Immature natural killer cell (primary cell): ENCODE data around the gene PDCD2L. TPM values are rescaled to one million over a fixed set of nuclear protein-coding genes. Genes with fewer than 3 reads are reported as not detected.
"Not testable (repeated sequence)": the region's sequence is repeated elsewhere in the genome, so short reads cannot be mapped to it uniquely, and the experiment has no call there.

Source experiments
- DNase-seq, 3 donors: peaks; one replicate each; pipeline ENCODE4 v3.0.0; 2022; ENCODE audit warnings: mixed read lengths in 1 of 3
- H3K27ac Mint-ChIP-seq, 6 donors: one replicate each; pipeline ENCODE4 v1.8.0; 2020; ENCODE audit warnings: mixed read lengths in 6 of 6, mild to moderate bottlenecking in 5 of 6, inconsistent platforms in 4 of 6, moderate library complexity in 3 of 6
- H3K27me3 Mint-ChIP-seq, 3 donors: one replicate each; pipeline ENCODE4 v1.8.0; 2020 to 2021; ENCODE audit warnings: low read depth in 3 of 3, mild to moderate bottlenecking in 3 of 3, mixed read lengths in 3 of 3, moderate library complexity in 3 of 3, inconsistent platforms in 1 of 3
- H3K36me3 Mint-ChIP-seq, 3 donors: one replicate each; pipeline ENCODE4 v1.8.0; 2020; ENCODE audit warnings: mixed read lengths in 3 of 3, inconsistent platforms in 2 of 3, mild to moderate bottlenecking in 2 of 3
- H3K4me1 Mint-ChIP-seq, 2 donors: one replicate each; pipeline ENCODE4 v1.8.0; 2020; ENCODE audit warnings: inconsistent platforms in 2 of 2, mild to moderate bottlenecking in 2 of 2, mixed read lengths in 2 of 2, moderate library complexity in 1 of 2
- H3K4me3 Mint-ChIP-seq, 5 donors: one replicate each; pipeline ENCODE4 v1.8.0; 2020; ENCODE audit warnings: mild to moderate bottlenecking in 5 of 5, mixed read lengths in 5 of 5, inconsistent platforms in 3 of 5, moderate library complexity in 3 of 5
- H3K9me3 Mint-ChIP-seq, 6 donors: one replicate each; pipeline ENCODE4 v1.8.0; 2020; ENCODE audit warnings: mild to moderate bottlenecking in 6 of 6, mixed read lengths in 6 of 6, inconsistent platforms in 4 of 6, moderate library complexity in 3 of 6
- polyA plus RNA-seq, 3 donors: library from polyadenylated mRNA; unstranded; fragments of 300-500 nt; fragmentation: Illumina TruSeq; gene quantifications; one replicate each; pipeline ENCODE4 v1.2.3, GENCODE V29; 2021

The PDCD2L gene
- polyA plus RNA-seq, 3 donors from 2014 or later, result 6.5 to 14.3 (median 11.4) TPM

DNA sequence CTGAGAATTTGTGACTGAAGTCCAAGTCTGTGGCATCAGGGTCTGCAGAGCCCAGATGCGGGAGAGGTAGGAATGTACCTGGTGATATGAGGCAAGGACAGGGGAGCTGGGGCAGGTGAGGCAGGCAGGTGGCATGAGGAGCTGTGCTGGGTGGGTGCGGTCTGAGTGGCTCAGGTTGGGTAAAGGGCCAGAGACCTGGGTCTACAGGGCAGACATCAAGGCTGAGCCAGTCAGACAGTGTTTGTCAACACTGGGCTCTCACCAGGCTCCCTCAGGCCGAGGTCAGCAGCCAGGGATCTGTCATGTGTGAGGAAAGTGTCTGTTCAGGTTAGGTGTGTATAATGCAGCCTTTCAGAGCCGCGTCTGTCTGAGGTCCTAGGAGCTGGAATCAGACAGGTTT, 20.6 kb upstream of the PDCD2L start:
- no peak overlapping the region for H3K4me3 Mint-ChIP-seq
- H3K27me3 Mint-ChIP-seq, result peaks cover 0 to 5% (median 0%) of the 10 kb centered on the region in 3 donors
- peak overlapping the region in 3 of 6 donors; percentile 35 to 54 (median 44) for H3K27ac Mint-ChIP-seq
- H3K4me1 Mint-ChIP-seq, result no peaks in the 10 kb centered on the region
- H3K36me3 Mint-ChIP-seq, result peaks cover 9 to 47% (median 21%) of the 10 kb centered on the region in 3 donors
- DNase-seq, result no peak
- H3K9me3 Mint-ChIP-seq, result no peaks in the 10 kb centered on the region

GRCh38 chr19:34386645-34387445, 17.4 kb upstream of the PDCD2L start:
- H3K27ac Mint-ChIP-seq, result peak overlapping the region in 1 of 6 donors; percentile 18
- H3K27me3 Mint-ChIP-seq, result peaks cover 0 to 5% (median 0%) of the 10 kb centered on the region in 3 donors
- no peaks in the 10 kb centered on the region for H3K9me3 Mint-ChIP-seq

DNA sequence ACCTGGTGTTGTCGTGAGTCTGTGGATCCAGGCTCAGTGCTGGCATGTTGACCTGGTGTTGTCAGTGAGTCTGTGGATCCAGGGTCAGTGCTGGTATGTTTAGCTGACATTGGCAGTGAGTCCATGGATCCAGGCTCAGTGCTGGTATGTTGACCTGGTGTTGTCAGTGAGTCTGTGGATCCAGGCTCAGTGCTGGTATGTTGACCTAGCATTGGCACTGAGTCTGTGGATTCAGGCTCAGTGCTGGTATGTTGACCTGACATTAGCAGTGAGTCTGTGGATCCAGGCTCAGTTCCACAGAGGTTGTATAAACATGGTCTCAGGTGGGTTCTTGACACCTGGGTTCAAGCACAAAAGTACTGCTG, 16.8 kb upstream of the PDCD2L start:
- Mint-ChIP-seq H3K36me3 (peaks cover 7 to 37% (median 14%) of the 10 kb centered on the region in 3 donors), H3K4me1 (no peaks in the 10 kb centered on the region), H3K4me3 (no peak overlapping the region), H3K27me3 (peaks cover 0 to 5% (median 0%) of the 10 kb centered on the region in 3 donors), H3K27ac (no peak overlapping the region), H3K9me3 (no peaks in the 10 kb centered on the region)
- no peak for DNase-seq

More at GRCh38 chr19:34386645-34387445, 17.4 kb upstream of the PDCD2L start:
- peaks cover 9 to 41% (median 16%) of the 10 kb centered on the region in 3 donors for H3K36me3 Mint-ChIP-seq
- H3K4me3 Mint-ChIP-seq, result no peak overlapping the region
- no peaks in the 10 kb centered on the region for H3K4me1 Mint-ChIP-seq
- DNase-seq, result no peak

GRCh38 chr19:34388745-34389144, 15.5 kb upstream of the PDCD2L start:
- H3K36me3 Mint-ChIP-seq, result peaks cover 0 to 24% (median 4%) of the 10 kb centered on the region in 3 donors
- not testable (repeated sequence) for H3K4me3 Mint-ChIP-seq, H3K27me3 Mint-ChIP-seq, H3K9me3 Mint-ChIP-seq, H3K27ac Mint-ChIP-seq, H3K4me1 Mint-ChIP-seq, DNase-seq

DNA sequence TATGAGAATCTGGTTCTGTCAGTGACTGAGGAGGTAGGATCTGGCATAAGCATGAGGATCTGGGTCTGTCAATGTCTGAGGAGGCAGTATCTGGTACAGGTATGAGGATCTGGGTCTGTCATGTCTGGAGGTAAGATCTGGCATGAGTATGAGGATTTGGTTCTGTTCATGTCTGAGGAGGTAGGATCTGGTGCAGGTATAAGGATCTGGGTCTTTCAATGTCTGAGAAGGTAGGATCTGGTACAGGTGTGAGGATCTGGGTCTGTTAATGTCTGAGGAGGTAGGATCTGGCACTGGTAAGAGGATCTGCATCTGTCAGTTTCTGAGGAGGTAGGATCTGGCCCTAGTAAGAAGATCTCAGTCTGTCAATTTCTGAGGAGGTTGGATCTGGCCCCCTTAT, 12.4 kb upstream of the PDCD2L start:
- no peak for DNase-seq
- H3K4me3 Mint-ChIP-seq, result no peak overlapping the region
- H3K9me3 Mint-ChIP-seq, result no peaks in the 10 kb centered on the region
- H3K36me3 Mint-ChIP-seq, result peaks cover 0 to 8% (median 0%) of the 10 kb centered on the region in 3 donors
- H3K27me3 Mint-ChIP-seq, result no peaks in the 10 kb centered on the region
- no peaks in the 10 kb centered on the region for H3K4me1 Mint-ChIP-seq
- H3K27ac Mint-ChIP-seq, result no peak overlapping the region

- no peaks in the 10 kb centered on the region for H3K27me3 Mint-ChIP-seq
- no peak overlapping the region for H3K27ac Mint-ChIP-seq
- H3K4me3 Mint-ChIP-seq, result no peak overlapping the region
- no peaks in the 10 kb centered on the region for H3K4me1 Mint-ChIP-seq
- peaks cover 0 to 12% (median 0%) of the 10 kb centered on the region in 3 donors for H3K36me3 Mint-ChIP-seq
- no peaks in the 10 kb centered on the region for H3K9me3 Mint-ChIP-seq
- DNase-seq, result no peak
These were observed 11.2 kb upstream of the PDCD2L start for GRCh38 chr19:34393031-34393430.

GRCh38 chr19:34393629-34394028, 10.6 kb upstream of the PDCD2L start:
- Mint-ChIP-seq H3K4me1 (no peaks in the 10 kb centered on the region), H3K27ac (no peak overlapping the region), H3K36me3 (peaks cover 0 to 12% (median 0%) of the 10 kb centered on the region in 3 donors), H3K27me3 (no peaks in the 10 kb centered on the region), H3K9me3 (no peaks in the 10 kb centered on the region), H3K4me3 (no peak overlapping the region)
- no peak for DNase-seq

DNA sequence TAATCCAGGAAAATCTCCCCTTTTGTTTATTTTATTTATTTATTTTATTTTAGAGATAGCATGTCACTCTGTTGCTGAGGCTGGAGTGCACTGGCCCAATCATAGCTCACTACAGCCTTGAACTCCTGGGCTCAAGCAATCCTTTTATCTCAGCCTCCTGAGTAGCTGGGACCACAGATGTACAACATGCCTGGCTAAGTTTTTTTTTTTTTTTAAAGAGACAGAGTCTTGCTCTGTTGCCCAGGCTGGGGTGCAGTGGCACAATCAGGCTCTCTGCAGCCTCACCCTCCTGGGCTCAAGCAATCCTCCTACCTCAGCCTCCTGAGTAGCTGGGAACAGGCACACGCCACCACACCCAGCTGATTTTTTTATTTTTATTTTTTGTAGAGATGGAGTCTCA, 6.3 kb upstream of the PDCD2L start:
- Mint-ChIP-seq H3K4me3 (no peak overlapping the region), H3K27ac (no peak overlapping the region), H3K4me1 (no peaks in the 10 kb centered on the region), H3K36me3 (peaks cover 3 to 11% (median 4%) of the 10 kb centered on the region in 3 donors), H3K9me3 (no peaks in the 10 kb centered on the region), H3K27me3 (no peaks in the 10 kb centered on the region)
- no peak for DNase-seq

- peaks cover 3 to 11% (median 4%) of the 10 kb centered on the region in 3 donors for H3K36me3 Mint-ChIP-seq
- H3K4me3 Mint-ChIP-seq, result no peak overlapping the region
- H3K27ac Mint-ChIP-seq, result peak overlapping the region in 2 of 6 donors; percentile 4 to 24
These were observed 4.3 kb upstream of the PDCD2L start for GRCh38 chr19:34399886-34400285.

DNA sequence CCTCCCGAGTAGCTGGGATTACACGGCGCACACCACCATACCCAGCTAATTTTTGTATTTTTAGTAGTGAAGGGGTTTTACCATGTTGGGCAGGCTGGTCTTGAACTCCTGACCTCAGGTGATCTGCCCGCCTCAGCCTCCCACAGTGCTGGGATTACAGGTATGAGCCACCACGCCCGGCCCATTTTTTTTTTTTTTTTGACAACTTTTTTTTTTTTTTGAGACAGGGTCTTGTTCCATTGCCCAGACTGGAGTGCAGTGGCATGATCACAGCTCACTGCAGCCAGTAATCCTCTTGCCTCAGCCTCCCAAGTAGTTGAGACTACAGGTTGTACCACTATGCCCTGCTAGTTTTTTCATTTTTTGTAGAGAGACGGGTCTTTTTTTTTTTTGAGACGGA, 3.4 kb upstream of the PDCD2L start:
- H3K27ac Mint-ChIP-seq, H3K9me3 Mint-ChIP-seq, H3K27me3 Mint-ChIP-seq, H3K4me3 Mint-ChIP-seq, DNase-seq: not testable (repeated sequence)
- peaks cover 3 to 11% (median 4%) of the 10 kb centered on the region in 3 donors for H3K36me3 Mint-ChIP-seq
- peaks cover 9 to 10% of the 10 kb centered on the region in 2 donors for H3K4me1 Mint-ChIP-seq

More at GRCh38 chr19:34399886-34400285, 4.3 kb upstream of the PDCD2L start:
- no peak for DNase-seq
- Mint-ChIP-seq H3K4me1 (peaks cover 9 to 10% of the 10 kb centered on the region in 2 donors), H3K27me3 (peaks cover 0 to 3% (median 0%) of the 10 kb centered on the region in 3 donors), H3K9me3 (no peaks in the 10 kb centered on the region)

GRCh38 chr19:34402074-34402600, 2.1 kb upstream of the PDCD2L start:
- H3K4me1 Mint-ChIP-seq, result peaks cover 10% of the 10 kb centered on the region in 2 donors
- DNase-seq, result no peak
- peaks cover 3 to 10% (median 4%) of the 10 kb centered on the region in 3 donors for H3K36me3 Mint-ChIP-seq
- H3K27ac Mint-ChIP-seq, result no peak overlapping the region
- no peaks in the 10 kb centered on the region for H3K9me3 Mint-ChIP-seq
- no peak overlapping the region for H3K4me3 Mint-ChIP-seq
- H3K27me3 Mint-ChIP-seq, result peaks cover 0 to 3% (median 0%) of the 10 kb centered on the region in 3 donors

- Mint-ChIP-seq H3K4me3 (peak overlapping the region; percentile 90 to 93 (median 92)), H3K36me3 (peaks cover 5 to 8% (median 6%) of the 10 kb centered on the region in 3 donors), H3K27me3 (peaks cover 0 to 3% (median 0%) of the 10 kb centered on the region in 3 donors), H3K9me3 (no peaks in the 10 kb centered on the region), H3K4me1 (peaks cover 10% of the 10 kb centered on the region in 2 donors), H3K27ac (peak overlapping the region; percentile 70 to 86 (median 83))
- no peak for DNase-seq
These were observed 453 bp upstream of the PDCD2L start for GRCh38 chr19:34403784-34404108.

DNA sequence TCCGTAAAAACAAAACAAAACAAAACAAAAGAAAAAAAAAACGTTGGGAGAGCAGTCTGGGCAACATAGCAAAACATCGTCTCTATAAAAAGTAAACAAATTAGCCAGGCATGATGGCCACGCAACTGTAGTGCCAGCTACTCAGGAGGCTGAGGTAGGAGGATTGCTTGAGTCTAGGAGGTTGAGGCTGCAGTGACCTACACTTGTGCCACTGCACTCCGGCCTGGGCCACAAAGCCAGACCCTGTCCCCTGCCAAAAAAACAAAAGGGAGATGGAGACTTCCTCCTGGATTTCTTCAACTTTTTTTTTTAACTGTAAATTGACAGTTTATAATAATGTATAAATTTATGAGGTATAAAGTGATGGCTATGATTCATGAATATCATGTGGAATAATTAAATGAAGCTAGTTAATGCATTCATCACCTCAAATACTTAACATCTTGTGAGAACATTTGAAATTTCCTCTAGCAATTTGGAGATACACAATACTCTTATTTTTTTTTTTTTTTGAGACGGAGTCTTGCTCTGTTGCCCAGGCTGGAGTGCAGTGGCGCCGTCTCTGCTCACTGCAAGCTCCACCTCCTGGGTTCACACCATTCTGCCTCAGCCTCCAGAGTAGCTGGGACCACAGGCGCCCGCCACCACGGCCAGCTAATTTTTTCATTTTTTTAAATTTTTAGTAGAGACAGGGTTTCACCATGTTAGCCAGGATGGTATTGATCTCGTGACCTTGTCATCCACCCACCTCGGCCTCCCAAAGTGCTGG, 1.9 kb downstream of the PDCD2L start:
- no peaks in the 10 kb centered on the region for H3K9me3 Mint-ChIP-seq
- H3K4me3 Mint-ChIP-seq, result peak overlapping the region; percentile 21 to 53 (median 38)
- no peak for DNase-seq
- H3K27me3 Mint-ChIP-seq, result peaks cover 0 to 3% (median 0%) of the 10 kb centered on the region in 3 donors
- peaks cover 3 to 12% (median 7%) of the 10 kb centered on the region in 3 donors for H3K36me3 Mint-ChIP-seq
- H3K4me1 Mint-ChIP-seq, result peaks cover 10% of the 10 kb centered on the region in 2 donors
- no peak overlapping the region for H3K27ac Mint-ChIP-seq

- H3K9me3 Mint-ChIP-seq, result no peaks in the 10 kb centered on the region
- H3K27ac Mint-ChIP-seq, result no peak overlapping the region
- peaks cover 3 to 13% (median 7%) of the 10 kb centered on the region in 3 donors for H3K36me3 Mint-ChIP-seq
- peaks cover 0 to 3% (median 0%) of the 10 kb centered on the region in 3 donors for H3K27me3 Mint-ChIP-seq
- H3K4me3 Mint-ChIP-seq, result no peak overlapping the region
- no peak for DNase-seq
- H3K4me1 Mint-ChIP-seq, result peaks cover 9 to 10% of the 10 kb centered on the region in 2 donors
These were observed 4.2 kb downstream of the PDCD2L start for GRCh38 chr19:34408411-34408810.
